Small intestine (tissue), 16 donors: ENCODE results near the gene CCDC82. TPM values are rescaled to one million over a fixed set of nuclear protein-coding genes. Genes with fewer than 3 reads are reported as not detected.
A peak's percentile ranks its signal among the peaks of the same experiment; 100 is the strongest.
"Not testable (repeated sequence)": the region's sequence is repeated elsewhere in the genome, so short reads cannot be mapped to it uniquely, and the experiment has no call there.

ENCODE experiments used
- DNase-seq, 2 donors: peaks; one replicate each; pipeline versions ENCODE4 v3.0.0 to v3.0.0-alpha.2; 2013
- FAIRE-seq: peaks from 2 replicates; lab custom pipeline; 2012; peaks lifted over from hg19 to GRCh38; lab: Jason Lieb, UNC
- H3K27ac ChIP-seq, 3 donors: one replicate each; pipeline ENCODE4 v1.5.1; 2013; ENCODE audit warnings: low read length in 2 of 3, mild to moderate bottlenecking in 2 of 3, control low read depth in 1 of 3, inconsistent platforms in 1 of 3, low read depth in 1 of 3, moderate library complexity in 1 of 3
- H3K27me3 ChIP-seq, 3 donors: one replicate each; pipeline ENCODE4 v1.6.1; 2013; ENCODE audit warnings: low read length in 3 of 3, inconsistent platforms in 1 of 3; ENCODE audit not compliant: control insufficient read depth in 3 of 3, insufficient read depth in 3 of 3
- H3K36me3 ChIP-seq, 3 donors: one replicate each; pipeline ENCODE4 v1.6.1; 2013; ENCODE audit warnings: low read length in 3 of 3, inconsistent platforms in 1 of 3, low read depth in 1 of 3, mild to moderate bottlenecking in 1 of 3, moderate library complexity in 1 of 3; ENCODE audit not compliant: control insufficient read depth in 3 of 3, insufficient read depth in 2 of 3
- H3K4me1 ChIP-seq, 3 donors: one replicate each; pipeline ENCODE4 v1.6.1; 2013; ENCODE audit warnings: low read length in 2 of 3, inconsistent platforms in 1 of 3, low read depth in 1 of 3, mild to moderate bottlenecking in 1 of 3, moderate library complexity in 1 of 3; ENCODE audit not compliant: control insufficient read depth in 3 of 3, insufficient read depth in 2 of 3
- H3K4me3 ChIP-seq, 3 donors: one replicate each; pipeline ENCODE4 v1.5.1; 2013; ENCODE audit warnings: low read length in 3 of 3, control low read depth in 1 of 3, inconsistent platforms in 1 of 3, low read depth in 1 of 3, mild to moderate bottlenecking in 1 of 3, moderate library complexity in 1 of 3
- H3K9me3 ChIP-seq, 2 donors: one replicate each; pipeline ENCODE4 v1.6.1; 2013; ENCODE audit warnings: low read depth in 1 of 2, low read length in 1 of 2; ENCODE audit not compliant: control insufficient read depth in 2 of 2, insufficient read depth in 1 of 2
- WGBS, 3 donors: extraction: QIAGEN DNeasy Blood & Tissue Kit; methylation state at CpG; one replicate each; pipeline ENCODE4 v1.1.7; 2013; 5-methylcytosine and 5-hydroxymethylcytosine counted together
- long read RNA-seq, 10 donors: transcript quantifications; one replicate each; lab custom pipeline, GENCODE V29; 2026
- polyA plus RNA-seq, 4 donors: library from polyadenylated mRNA; stranded (reverse) in 3 of 4; unstranded in 1 of 4; fragments of 200-250 nt in 3 of 4; fragments of 120-200 nt in 1 of 4; gene quantifications; one replicate each; pipeline versions ENCODE4 v1.2.1 to v1.2.3, GENCODE V29; 2013
- donor health status: healthy with polysubstance abuse.
- donor health status: control.
- donor health status: control.
- donor health status: Bipolar disorder and iron deficiency.
- donor health status: healthy.

CCDC82 gene
- 10 to 100 TPM; 10.3 to 22.9 (median 12.2) TPM for polyA plus RNA-seq
- long read RNA-seq, donor 1, full-length matches to known transcripts: 9 of 19 reads
- long read RNA-seq, donor 1, partial matches to known transcripts: 10 of 19 reads
- long read RNA-seq, donor 1, other reads (novel, unspliced or antisense): 0 of 19 reads
- long read RNA-seq, donor 2, full-length matches to known transcripts: 3 of 3 reads
- long read RNA-seq, donor 2, partial matches to known transcripts: 0 of 3 reads
- long read RNA-seq, donor 2, other reads (novel, unspliced or antisense): 0 of 3 reads
- long read RNA-seq, donor 3, partial matches to known transcripts: 0 of 1 reads
- long read RNA-seq, donor 3, other reads (novel, unspliced or antisense): 0 of 1 reads
- long read RNA-seq, donor 4: 0 reads
- long read RNA-seq, donor 5, partial matches to known transcripts: 0 of 4 reads
- long read RNA-seq, donor 5, other reads (novel, unspliced or antisense): 0 of 4 reads
- long read RNA-seq, donor 6, full-length matches to known transcripts: 7 of 7 reads
- long read RNA-seq, donor 6, partial matches to known transcripts: 0 of 7 reads
- long read RNA-seq, donor 6, other reads (novel, unspliced or antisense): 0 of 7 reads
- long read RNA-seq, donor 7: 0 reads
- long read RNA-seq, donor 8: 0 reads
- long read RNA-seq, donor 9, partial matches to known transcripts: 0 of 1 reads
- long read RNA-seq, donor 9, other reads (novel, unspliced or antisense): 0 of 1 reads
- long read RNA-seq, donor 10, full-length matches to known transcripts: 9 of 22 reads
- long read RNA-seq, donor 10, partial matches to known transcripts: 13 of 22 reads
- long read RNA-seq, donor 10, other reads (novel, unspliced or antisense): 0 of 22 reads

DNA sequence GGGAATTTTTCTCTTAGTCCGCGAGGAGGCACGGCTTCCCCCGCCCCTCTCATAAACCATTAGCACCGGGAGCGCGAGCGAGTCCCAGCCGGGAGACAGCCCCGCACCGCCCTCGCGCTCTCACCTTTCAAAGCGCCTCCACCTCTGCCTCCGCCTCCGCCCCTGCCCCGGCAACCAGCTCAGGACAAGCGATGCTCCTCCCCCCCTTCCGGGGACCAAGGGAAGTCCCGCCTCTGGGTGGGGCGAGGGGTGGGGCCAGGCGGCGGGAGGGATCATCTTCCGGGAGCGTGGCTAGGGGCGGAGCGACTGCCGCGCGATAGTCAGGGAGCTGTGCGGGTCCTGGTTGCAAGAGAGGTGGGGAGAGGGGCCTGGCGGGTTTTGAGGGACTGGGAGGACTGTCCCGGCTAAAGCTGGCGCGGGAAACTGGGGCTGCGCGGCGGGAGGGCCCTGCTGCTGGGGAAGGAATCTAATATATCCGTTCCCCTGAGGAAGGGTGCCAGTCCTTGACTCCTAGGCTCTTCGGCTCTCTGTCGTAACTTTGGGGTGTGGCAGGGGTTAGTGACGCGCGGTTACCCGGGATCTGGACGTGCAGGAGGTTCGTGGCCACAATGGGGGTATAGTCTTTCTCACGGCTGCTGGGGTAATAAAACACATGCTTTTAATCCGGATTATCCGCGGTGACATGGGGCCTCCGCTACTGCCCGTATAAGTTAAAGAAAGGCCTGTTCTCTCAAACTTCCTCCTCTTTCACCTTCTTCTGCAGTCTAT lies at the start of gene CCDC82, which contains the start of gene JRKL:
Gene CCDC82, minus strand, starts transcription at position 193 of the 768 bp plus-strand sequence. CDS start 5,165 bp downstream, outside the sequence.
Gene JRKL, plus strand, starts transcription at position 294 of the 768 bp plus-strand sequence. CDS start 637 bp downstream, outside the sequence.
- peak; percentile 99 for DNase-seq
- Histone ChIP-seq H3K27ac (peak within 1 kb of the TSS; percentile 90 to 97 (median 95)), H3K9me3 (peaks cover 0 to 9% of the 10 kb centered on the region in 2 donors), H3K36me3 (peaks cover 0 to 2% (median 0%) of the 10 kb centered on the region in 3 donors), H3K4me1 (peaks cover 0 to 3% (median 3%) of the 10 kb centered on the region in 3 donors), H3K27me3 (no peaks in the 10 kb centered on the region), H3K4me3 (peak within 1 kb of the TSS; percentile 47 to 94 (median 77))
- FAIRE-seq: no peak
- WGBS, 3 donors: 1% methylated on average over 40 to 53 of the region's 53 CpGs

DNA sequence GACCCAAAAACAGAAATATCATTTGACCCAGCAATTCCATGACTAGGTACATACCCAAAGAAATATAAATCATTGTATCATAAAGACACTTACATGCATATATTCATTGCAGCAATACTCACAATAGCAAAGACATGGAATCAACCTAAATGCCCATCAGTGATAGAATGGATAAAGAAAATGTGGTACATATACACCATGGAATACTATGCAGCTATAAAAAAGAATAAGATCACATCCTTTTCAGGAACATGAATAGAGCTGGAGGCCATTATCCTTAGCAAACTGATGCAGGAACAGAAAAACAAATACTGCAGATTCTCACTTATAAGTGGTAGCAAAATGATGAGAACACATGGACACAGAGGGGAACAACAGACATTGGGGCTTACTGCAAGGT lies 42.9 kb upstream of the CCDC82 start:
- not testable (repeated sequence) for H3K36me3 ChIP-seq, DNase-seq, FAIRE-seq, H3K4me3 ChIP-seq, H3K4me1 ChIP-seq, H3K27ac ChIP-seq, H3K9me3 ChIP-seq, H3K27me3 ChIP-seq

DNA sequence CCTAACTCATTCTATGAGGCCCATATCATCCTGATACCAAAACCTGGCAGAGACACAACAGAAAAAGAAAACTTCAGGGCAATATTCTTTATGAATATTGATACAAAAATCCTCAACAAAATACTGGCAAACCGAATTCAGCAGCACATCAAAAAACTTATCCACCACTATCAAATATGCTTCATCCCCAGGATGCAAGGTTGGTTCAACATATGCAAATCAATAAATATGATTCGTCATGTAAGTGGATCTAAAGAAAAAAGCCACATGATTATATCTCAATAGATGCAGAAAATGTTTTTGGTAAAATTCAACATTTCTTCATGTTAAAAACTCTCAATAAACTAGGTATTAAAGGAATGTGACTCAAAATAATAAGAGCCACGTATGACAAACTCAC lies 41.0 kb upstream of the CCDC82 start:
- WGBS, 3 donors: 61 to 78% (median 72%) methylated on average over 3 of the region's 3 CpGs
- DNase-seq (no peak), FAIRE-seq (no peak)
- no peaks in the 10 kb centered on the region for H3K4me1 ChIP-seq
- H3K36me3 ChIP-seq: no peaks in the 10 kb centered on the region
- H3K4me3 ChIP-seq: no peak overlapping the region
- H3K27me3 ChIP-seq: no peaks in the 10 kb centered on the region
- no peaks in the 10 kb centered on the region for H3K9me3 ChIP-seq
- H3K27ac ChIP-seq: no peak overlapping the region

DNA sequence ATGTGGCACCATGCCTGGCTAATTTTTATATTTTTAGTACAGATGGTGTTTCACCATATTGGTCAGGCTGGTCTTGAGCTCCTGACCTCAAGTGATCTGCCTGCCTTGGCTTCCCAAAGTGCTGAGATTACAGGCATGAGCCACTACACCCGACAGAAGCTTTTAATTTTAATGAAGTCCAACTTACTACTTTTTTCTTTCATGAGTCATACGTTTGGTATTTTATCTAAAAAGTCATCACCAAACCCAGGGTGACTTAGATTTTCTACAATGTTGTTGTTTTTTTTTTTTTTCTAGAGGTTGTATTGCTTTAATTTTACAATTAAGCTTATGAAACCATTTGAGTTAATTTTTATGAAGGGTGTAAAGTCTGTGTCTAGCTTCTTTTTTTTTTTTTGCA lies 35.0 kb upstream of the CCDC82 start:
- DNase-seq: no peak
- Histone ChIP-seq H3K36me3 (no peaks in the 10 kb centered on the region), H3K9me3 (no peaks in the 10 kb centered on the region), H3K27me3 (no peaks in the 10 kb centered on the region), H3K4me3 (no peak overlapping the region), H3K4me1 (no peaks in the 10 kb centered on the region), H3K27ac (no peak overlapping the region)
- WGBS, 3 donors: 9 to 39% (median 34%) methylated on average over 2 of the region's 2 CpGs
- FAIRE-seq: no peak

DNA sequence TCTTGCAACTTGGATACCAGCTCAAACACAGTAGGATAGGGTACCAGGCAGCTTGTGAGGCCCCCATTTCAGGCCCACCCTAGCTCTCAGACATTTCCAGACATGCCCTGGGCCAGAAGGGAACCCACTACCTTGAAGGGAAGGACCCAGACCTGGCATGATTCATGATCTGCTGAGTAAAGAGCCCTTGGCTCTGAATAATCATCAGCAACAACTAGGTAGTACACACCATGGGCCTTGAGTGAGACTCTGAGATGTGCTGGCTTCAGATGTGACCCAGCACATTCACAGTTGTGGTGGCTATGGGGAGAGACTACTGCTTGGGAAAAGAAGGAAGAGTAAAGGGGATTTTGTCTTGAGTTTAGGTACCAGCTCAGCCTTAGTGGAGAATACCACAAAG lies 23.7 kb upstream of the CCDC82 start:
- no peak for FAIRE-seq

DNA sequence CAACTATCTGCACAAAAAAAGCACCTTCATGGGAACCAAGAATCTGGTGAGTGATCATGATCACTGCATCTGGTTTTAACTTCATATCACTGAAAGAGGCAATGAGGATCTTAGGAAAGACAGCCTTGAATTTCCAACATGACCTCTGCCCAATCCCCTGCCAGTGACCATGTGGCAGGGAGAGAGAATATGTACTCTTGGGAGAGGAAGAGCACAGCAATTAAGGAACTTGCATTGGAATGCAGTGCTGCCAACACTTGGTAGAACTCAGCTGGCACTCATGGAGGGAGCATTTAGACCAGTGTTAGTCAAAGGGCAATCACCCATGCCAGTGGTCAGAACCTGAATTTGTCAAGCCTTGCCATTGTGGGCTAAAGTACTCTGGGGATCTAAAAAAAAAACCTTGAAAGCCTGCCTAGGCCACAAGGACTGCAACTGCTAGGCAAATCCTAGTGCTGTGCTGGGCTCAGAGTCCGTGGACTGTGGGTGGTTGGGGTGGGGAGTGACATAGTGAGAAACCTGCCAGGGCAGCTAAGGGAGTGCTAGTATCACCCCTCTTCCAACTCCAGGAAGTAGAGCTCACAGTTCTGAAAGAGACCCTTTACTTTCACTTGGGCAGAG lies 23.2 kb upstream of the CCDC82 start:
- FAIRE-seq (no peak), DNase-seq (peak; percentile 14 to 53)
- Histone ChIP-seq H3K4me3 (no peak overlapping the region), H3K36me3 (no peaks in the 10 kb centered on the region), H3K27me3 (no peaks in the 10 kb centered on the region), H3K27ac (no peak overlapping the region), H3K9me3 (no peaks in the 10 kb centered on the region), H3K4me1 (peaks cover 0 to 5% (median 0%) of the 10 kb centered on the region in 3 donors)
- WGBS, 3 donors: 26 to 55% (median 42%) methylated on average over 1 of the region's 1 CpG

More for the DNA sequence above, 23.7 kb upstream of the CCDC82 start:
- no peak overlapping the region for H3K27ac ChIP-seq
- no peaks in the 10 kb centered on the region for H3K36me3 ChIP-seq
- H3K27me3 ChIP-seq: no peaks in the 10 kb centered on the region
- H3K9me3 ChIP-seq: no peaks in the 10 kb centered on the region
- H3K4me1 ChIP-seq: peaks cover 0 to 5% (median 0%) of the 10 kb centered on the region in 3 donors
- no peak for DNase-seq
- H3K4me3 ChIP-seq: no peak overlapping the region

DNA sequence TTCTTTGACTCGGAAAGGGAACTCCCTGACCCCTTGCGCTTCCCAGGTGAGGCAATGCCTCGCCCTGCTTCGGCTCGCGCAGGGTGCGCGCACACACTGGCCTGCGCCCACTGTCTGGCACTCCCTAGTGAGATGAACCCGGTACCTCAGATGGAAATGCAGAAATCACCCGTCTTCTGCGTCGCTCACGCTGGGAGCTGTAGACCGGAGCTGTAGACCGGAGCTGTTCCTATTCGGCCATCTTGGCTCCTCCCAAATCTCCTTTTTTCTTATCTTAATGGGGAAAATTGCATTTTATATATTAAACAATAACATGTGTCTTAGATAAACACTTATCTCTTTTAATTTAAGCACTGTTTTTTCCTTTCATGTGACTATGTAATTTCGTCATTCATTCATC lies 21.7 kb upstream of the CCDC82 start:
- WGBS, 3 donors: 42 to 81% (median 77%) methylated on average over 12 to 18 of the region's 18 CpGs
- H3K4me3 ChIP-seq, FAIRE-seq: not testable (repeated sequence)

More for the DNA sequence above, 21.7 kb upstream of the CCDC82 start:
- not testable (repeated sequence) for H3K27me3 ChIP-seq, H3K4me1 ChIP-seq, H3K36me3 ChIP-seq, H3K27ac ChIP-seq, DNase-seq, H3K9me3 ChIP-seq
